PC-9 (cell line): ENCODE data around the gene CMTM4.

Source experiments
- EZH2 ChIP-seq: fragments of 200-600 bp; sonication (generic); IDR thresholded peaks from 2 replicates; pipeline ENCODE4 v1.8.0; 2017; ENCODE audit warnings: antibody characterized with exemption, low read depth
- TF ChIP-seq, protein P1 (sequence below): fragments of 200-600 bp; sonication (generic); conservative IDR thresholded peaks from 2 replicates; pipeline ENCODE4 v1.6.1; 2017; ENCODE audit warnings: mixed run types, antibody characterized with exemption, mild to moderate bottlenecking, moderate library complexity

DNA sequence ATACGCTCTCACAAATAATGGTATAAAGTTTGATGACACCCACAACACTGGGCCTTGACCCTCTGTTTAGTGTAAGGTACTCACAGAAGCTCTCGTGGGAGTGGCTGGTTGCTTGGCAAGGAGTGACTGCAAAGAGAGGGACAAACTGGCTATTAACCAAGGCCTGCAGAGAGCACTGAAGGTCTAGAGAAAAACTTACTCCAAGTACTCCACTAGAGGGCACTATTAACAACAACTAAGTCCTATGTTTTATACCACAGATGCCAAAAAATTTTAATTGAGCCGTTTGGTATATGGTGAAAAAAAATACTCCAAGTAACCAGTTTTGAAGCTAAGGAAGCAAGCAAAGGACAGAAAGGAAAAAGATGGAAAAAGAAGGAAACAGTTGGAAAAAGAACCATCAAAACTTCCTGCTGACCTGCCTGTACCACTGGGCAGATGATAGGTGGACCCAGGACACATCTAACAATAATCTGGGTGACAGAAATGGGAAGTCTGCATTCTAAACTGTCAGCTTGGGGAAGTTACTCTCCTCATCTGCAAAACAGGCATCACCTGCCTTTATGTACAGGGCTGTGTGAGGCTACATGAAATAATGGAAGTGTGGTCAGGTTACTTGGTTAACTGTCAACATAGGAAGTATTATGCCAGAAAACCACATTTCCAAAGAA lies 31.7 kb upstream of the CMTM4 start:
- TF ChIP-seq, protein P1, sequence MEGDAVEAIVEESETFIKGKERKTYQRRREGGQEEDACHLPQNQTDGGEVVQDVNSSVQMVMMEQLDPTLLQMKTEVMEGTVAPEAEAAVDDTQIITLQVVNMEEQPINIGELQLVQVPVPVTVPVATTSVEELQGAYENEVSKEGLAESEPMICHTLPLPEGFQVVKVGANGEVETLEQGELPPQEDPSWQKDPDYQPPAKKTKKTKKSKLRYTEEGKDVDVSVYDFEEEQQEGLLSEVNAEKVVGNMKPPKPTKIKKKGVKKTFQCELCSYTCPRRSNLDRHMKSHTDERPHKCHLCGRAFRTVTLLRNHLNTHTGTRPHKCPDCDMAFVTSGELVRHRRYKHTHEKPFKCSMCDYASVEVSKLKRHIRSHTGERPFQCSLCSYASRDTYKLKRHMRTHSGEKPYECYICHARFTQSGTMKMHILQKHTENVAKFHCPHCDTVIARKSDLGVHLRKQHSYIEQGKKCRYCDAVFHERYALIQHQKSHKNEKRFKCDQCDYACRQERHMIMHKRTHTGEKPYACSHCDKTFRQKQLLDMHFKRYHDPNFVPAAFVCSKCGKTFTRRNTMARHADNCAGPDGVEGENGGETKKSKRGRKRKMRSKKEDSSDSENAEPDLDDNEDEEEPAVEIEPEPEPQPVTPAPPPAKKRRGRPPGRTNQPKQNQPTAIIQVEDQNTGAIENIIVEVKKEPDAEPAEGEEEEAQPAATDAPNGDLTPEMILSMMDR, result peak; percentile 82
- no peak for TF ChIP-seq EZH2
